ENCODE data around the gene RAB8B.

RAB8B gene

DNA sequence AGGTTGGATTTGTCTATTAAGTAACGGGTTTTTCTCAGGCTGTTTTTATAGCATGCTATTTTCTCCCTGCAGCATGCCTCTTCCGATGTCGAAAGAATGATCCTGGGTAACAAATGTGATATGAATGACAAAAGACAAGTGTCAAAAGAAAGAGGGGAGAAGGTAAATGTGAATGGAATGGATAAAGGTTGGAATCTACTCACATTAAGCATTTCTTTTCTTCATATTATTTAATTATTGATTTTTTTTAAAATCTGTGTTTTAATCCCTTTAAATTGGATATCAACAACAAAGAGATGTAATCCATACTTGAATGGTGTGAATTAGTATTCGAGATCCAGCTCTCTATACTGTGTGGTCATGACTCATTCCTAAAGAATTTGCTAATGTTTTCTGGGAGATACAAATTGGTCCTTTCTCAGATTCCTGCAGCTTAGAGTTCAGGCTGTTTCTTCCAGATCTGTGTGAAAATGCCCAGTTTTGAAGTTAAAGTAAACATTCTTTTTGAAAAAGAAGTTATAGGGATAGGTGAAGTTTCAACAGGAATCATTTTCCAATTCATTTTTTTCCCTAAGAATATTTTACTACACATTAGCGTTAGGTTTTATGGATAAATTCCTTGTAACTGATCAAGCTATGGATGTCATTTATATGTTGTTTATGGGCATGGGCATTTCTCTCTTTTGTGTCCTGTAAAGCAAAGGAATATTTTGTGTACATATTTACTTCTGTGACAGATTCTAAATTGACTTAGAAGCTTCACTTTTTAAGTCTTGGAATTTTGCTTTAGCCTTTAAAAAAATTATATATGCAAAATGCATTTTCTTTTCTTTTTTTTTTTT is 67.2 kb downstream of the RAB8B start:
- DNase-seq (ENCODE audit: extremely low spot score, insufficient read length, low read depth), result no peak
- no peak for FAIRE-seq

DNA sequence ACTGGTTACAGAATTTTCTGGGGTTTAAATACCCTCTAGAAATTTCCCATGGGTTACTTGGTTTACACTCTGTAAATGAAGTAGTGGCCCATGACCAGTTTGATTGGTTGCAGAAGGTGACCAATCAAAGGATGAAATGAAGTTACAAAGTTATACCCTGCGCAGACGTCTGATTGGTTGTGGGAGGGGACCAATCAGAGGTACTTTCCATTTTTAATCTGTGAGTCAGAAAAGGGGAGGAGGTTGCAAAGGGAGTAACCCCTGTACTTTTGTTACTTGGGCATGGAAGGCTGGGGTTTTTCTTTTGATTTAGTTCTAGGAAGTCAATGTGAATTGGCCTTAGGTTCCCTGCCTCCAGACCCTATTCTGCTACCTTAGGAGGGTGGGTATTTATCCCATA is 69.3 kb downstream of the RAB8B start:
- FAIRE-seq (no peak), DNase-seq (ENCODE audit: extremely low spot score, insufficient read length, low read depth) (no peak)

DNA sequence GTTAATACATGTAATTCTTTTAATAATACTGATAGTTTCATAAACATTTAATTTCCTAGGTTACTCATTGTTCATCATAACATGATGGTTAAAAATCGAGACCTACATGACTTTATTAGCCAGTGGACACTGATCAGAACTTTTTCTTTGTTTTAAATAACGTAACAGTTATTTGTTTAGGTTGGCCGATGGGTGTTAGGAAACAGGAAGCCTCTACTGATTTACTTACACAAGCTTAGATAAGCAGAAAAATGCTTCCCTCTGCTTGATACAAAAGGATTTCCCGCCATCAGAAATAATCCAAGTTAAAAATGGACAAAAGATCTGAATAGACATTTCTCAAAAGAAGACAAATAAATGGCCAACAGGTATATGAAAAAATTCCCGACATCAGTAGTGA is 71.4 kb downstream of the RAB8B start:
- no peak for FAIRE-seq
- DNase-seq (ENCODE audit: extremely low spot score, insufficient read length, low read depth), result no peak

DNA sequence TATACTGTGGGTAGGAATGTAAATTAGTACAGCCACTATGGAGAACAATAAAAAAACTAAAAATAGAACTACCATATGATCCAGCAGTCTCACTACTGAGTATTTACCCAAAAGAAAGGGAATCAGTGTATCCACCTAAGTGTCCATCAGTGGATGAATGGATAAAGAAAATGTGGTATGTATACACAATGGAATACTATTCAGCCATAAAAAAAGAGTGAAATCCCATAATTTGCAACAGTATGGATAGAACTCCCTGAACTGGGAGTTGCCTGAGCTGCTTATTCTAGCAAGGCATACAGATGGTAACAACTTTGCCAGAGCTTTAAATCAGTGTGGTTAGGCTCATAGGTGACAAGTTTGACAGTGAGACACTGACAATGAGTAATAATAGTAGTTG is 71.9 kb downstream of the RAB8B start:
- no peak for FAIRE-seq
- no peak for DNase-seq (ENCODE audit: extremely low spot score, insufficient read length, low read depth)

DNA sequence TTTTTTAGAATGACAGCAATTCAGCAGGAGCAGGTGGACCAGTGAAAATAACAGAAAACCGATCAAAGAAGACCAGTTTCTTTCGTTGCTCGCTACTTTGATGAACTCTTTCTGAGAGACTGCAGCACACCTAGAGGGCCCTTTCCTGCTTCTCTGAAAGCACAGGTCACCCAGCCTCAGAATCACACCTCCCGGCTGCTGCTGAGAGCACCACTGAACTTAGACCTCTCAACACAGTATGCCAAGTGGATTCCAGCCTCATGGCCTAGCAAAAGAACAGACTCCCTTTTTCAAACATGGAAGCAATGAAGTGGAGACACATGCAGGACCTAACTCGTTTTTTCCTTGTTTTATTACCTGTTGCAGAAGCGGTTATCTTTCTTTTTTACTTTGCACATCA is 74.1 kb downstream of the RAB8B start:
- DNase-seq (ENCODE audit: extremely low spot score, insufficient read length, low read depth) (no peak), FAIRE-seq (no peak)

DNA sequence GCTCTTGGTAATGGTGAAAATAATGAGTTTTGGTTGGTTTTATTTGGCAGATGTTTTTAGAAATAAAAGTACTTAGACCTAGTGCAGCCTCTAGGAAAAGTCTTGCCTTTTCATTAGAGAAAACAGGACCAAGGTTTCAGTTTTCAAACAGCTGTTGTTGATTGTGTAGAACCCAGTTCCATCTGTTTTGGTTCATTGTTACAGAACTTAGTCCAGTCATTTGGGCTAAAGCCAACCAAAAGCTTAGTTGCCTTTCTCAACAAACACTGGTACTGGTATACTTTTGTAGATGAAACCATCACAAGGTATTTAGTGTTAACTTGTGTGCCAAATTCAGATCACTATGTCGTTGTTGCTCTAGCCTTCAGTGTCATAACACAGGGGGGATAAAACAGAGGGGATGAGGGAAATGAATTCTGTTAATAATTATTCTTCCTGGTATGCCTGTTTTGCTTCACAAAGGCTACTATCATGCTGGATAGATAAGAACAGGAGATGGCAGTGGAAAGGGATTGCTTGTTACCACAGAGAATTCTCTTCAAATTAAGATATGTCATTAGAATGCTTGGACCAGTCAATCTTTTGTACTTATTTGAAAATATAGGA is 75.4 kb downstream of the RAB8B start:
- DNase-seq (ENCODE audit: extremely low spot score, insufficient read length, low read depth) (no peak), FAIRE-seq (no peak)

DNA sequence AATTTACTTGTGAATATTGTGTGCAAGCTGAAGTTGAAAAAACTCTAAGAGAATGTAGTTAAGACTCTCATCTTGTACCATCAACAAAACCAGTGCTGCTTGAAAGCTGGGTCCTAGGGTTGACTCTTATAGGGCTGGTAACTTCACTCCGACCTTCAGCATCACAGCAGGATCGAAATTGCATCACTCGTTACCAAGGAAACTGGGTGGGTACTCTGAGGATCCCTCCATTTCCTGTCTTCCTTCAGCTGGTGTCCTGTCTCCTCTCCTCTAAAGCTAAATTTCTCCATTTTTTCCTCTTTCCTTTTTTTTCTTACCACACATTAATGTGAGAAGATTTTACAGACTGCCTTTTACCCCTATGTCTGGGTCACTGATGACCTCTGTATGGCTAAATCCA is 85.0 kb downstream of the RAB8B start:
- FAIRE-seq, result no peak
- DNase-seq (ENCODE audit: extremely low spot score, insufficient read length, low read depth), result no peak

DNA sequence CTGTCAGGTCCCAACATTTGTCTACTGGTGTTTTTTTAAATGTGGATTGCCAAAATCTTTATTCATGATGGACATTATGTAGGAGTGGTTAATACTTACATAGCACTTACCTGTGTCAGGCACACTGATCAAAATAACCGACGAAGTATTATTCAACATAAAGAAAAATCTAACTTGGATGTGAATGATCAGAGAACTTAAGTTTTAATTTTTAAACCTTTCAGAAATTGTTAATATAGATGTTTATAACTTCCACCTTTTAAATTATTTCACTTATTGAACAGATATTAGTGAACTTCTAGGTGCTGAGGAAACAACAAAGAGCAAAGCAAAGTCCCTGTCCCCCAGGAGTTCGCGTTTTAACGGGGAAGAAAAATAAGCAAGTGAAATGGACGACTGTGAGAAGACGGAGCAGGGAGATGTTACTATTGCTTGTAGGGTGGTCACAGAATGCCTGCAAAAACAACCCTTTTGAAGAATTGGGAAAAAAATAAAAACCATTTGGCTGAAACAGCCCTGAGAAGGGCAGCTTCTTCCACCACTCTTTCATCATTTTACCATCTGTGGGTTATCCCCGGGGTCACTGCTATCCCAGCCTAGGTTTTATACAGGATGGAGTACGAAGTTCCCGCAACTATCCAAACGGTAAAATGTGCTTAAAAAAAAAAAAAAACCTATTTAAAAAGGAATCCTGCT is 87.1 kb downstream of the RAB8B start:
- DNase-seq (ENCODE audit: extremely low spot score, insufficient read length, low read depth), result no peak
- FAIRE-seq, result no peak

DNA sequence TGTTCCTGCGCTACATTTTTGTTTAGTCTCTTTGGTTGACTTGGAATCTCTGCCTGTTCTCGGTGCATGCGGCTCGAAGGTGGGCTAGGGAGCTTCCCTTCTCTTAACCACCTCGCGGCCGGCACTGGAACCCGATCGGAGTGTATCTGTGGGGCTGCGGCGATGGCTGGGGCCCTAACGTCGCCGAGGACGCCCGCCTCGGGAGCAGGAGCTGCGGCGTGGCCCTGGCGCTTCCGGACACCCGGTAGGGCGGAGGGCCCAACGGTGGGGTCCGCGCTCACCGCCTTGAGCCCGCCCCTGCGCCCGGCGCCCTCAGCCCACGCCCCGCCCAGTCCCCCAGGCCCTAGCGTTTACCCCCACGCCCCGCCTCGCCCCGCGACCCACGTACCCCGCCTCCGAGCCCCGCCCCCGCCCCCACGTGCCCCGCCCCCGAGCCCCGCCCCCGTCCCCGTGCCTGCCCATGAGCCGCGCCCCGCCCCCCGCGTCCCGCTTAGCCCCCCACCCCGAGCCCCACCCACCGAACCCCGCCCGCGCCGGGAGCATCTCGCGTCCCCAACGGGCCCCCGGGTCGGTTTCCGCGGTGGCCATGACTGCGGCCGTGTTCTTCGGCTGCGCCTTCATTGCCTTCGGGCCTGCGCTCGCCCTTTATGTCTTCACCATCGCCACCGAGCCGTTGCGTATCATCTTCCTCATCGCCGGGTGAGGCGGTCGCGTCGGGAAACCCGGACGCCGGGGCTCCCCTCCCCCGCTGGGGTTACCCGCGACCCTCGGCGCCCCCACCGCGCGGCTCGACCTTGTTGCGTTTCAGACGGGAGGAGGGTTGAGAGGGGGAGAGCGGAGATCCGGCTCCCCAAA is 87.9 kb downstream of the RAB8B start, which contains the start of gene APH1B:
APH1B (plus strand) TSS at position 568 of the 855 bp plus-strand sequence; CDS start at position 587, 19 bp downstream.
- peak; percentile 52 for FAIRE-seq
- peak; percentile 60 for DNase-seq (ENCODE audit: extremely low spot score, insufficient read length, low read depth)

DNA sequence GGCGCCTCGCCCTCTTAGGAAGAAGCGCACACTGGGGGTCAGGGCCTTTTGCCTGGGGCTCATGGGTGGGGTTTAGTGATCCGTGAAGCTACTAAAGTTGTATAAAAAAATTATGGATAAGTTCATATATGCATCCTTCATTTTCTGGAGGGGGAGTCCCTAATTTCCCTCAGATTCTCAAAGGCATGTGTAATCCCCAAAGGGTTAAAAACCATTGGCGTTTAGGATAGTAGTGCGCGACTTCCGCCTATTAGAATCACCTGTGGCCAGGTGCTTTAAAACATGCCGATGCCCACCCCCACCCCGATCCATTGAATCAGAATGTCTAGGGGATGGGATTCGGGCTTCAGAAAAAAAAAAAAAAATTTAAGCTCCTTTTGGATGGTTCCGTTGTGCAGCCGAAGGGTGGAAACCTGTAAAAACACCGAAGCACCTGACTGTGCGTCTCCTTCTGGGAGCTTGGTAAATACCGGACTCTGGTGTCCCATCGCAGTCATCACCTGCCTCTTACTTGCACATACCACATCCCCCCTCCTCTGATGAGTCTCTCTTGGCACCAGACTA is 88.6 kb downstream of the RAB8B start:
- DNase-seq (ENCODE audit: extremely low spot score, insufficient read length, low read depth) (no peak), FAIRE-seq (no peak)

DNA sequence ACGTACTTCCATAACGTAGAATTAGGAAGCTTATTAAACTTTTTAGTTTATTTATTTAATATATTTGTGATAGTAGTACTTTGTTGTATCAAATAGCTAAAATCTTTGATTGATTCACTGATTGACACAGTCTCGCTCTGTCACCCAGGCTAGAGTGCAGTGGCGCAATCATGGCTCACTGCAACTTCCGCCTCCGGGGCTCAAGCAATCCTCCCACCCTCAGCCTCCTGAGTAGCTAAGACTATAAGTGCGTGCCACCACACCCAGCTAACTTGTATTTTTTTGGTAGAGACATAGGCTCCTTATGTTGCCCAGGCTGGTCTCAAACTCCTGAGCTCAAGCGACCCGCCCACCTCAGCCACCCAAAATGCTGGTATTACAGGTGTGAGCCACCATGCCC is 93.7 kb downstream of the RAB8B start:
- FAIRE-seq, result no peak
- no peak for DNase-seq (ENCODE audit: extremely low spot score, insufficient read length, low read depth)

DNA sequence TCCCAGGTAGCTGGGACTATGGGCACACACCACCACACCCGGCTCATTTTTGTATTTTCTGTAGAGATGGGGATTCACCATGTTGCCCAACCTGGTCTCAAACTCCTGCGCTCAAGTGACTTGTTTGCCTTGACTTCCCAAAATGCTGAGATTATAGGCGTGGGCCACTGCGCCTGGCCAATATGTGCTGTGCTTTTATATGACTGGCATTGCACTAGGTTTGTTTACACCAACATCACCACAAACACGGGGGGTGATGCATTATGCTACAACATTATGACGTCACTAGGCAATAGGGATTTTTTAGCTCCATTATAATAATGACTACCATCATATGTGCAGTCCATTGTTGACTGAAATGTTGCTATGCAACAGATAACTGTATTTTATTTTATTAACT is 94.9 kb downstream of the RAB8B start:
- no peak for FAIRE-seq

DNA sequence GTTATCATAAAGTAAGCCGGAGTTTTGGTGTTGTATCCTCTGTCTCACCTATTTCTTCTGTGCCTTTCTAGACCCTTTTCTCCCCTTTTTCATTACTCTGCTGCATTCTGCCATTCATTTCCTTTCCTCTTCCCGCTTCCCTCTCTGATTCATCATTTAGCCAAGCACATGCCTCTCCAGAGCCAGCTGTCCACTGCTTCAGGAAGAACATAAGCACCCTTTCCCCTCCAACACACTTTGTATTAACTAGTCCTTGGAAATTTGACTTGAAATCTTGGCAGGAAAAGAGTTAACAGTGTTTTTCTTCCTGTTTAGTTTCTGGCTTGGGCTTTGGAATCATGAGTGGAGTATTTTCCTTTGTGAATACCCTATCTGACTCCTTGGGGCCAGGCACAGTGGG is 97.7 kb downstream of the RAB8B start:
- DNase-seq (ENCODE audit: extremely low spot score, insufficient read length, low read depth) (no peak), FAIRE-seq (no peak)

More for the DNA sequence above, 94.9 kb downstream of the RAB8B start:
- no peak for DNase-seq (ENCODE audit: extremely low spot score, insufficient read length, low read depth)

DNA sequence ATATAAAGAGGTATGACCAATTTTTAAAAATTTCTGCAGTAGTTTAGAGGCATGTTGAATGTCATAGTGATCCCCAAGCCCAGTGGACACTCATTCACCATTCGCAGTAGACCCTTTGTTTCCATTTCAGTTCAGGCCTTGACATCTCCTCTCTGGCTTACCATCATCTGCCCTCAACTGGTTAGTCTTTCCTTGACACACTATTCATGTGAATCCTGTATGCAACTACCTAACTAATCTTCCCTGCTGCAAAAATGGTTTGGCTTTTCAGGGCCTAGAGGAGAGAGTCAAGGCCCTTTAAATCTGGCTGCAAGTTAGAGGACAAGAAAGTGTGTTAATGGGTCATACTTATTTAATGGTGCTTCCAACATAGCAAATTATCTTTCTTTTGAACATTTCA is 98.9 kb downstream of the RAB8B start:
- FAIRE-seq (no peak), DNase-seq (ENCODE audit: extremely low spot score, insufficient read length, low read depth) (no peak)

DNA sequence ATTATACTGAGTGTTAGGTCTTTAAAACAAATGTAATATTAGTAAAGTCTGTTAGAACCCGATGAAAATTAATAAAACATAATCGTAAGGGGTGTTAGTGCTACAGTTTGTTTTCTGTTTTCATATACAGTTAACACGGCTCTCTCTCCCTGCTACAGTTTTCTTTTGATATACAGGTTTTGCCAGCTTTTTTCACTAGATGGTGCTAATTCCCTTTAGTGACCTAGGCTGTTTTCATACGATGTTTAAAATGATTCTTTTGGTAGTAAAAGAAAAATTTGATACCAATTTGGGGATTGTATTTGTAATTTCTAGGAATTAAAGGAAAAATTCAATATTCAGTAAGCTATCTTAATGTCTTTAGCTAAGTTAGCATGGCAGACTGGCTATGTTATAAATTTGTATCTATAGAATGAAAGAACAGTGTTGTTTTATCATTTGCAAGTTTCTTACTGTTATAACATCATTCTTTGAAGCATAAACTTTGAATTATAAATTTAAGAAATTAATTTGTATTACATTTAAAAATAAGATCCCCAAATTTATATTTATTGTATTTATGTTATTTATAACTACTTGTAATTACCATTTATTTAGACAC is 99.5 kb downstream of the RAB8B start:
- peak; percentile 76 for FAIRE-seq
- DNase-seq (ENCODE audit: extremely low spot score, insufficient read length, low read depth), result no peak

DNA sequence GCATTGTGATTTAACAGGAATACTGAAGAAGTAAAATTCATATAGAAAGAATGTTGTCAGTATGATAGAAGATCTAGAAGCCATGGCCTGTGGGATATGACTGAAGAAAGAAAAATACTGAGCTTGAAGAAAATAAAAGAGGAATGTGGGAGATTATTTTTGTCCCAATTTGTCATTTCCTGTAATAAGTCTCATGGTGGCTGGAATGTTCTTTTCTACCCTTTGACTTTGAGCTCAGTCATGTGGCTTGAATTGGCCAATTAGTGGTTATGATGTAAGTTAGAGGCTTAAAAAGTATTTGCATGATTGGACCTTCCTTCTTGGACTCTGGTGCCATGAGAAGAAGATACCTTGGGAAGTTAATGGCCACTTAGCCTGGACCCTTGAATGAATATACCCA is 102.1 kb downstream of the RAB8B start:
- DNase-seq (ENCODE audit: extremely low spot score, insufficient read length, low read depth), result no peak
- FAIRE-seq, result no peak

DNA sequence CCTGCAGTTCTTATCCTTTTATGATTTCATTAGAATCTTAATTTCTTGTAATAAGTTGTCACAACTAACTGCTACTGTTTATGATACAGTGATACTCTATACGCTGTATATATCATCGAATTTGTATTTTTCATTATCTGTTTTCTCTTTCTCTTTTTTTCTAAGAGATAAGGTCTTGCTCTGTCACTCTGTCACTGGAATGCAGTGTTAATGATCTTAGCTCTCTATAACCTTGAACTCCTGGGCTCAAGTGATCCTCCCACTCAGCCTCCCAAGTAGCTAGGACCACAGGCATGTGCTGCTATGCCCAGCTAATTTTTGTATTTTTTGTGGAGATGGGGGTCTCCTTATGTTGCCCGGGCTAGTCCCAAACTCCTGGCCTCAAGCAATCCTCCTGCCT is 102.8 kb downstream of the RAB8B start:
- FAIRE-seq, result no peak

DNA sequence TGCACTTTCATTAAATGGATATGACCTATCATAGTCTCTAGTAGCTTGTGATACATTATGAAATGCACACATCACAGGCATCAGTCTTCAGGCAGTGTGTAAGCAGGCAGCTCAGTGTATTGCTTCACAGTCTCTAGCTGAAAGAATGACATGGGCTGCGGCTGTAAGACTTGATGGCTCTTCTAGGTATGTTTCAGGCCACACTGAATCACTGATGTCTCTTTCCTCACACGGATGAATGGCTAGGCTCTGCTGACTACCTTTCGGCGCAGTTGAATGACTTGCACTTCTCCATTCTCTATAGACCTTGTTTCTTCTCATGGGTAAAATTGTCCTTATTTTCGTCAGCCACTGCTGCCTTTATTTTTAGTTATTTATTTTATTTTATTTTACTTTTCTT is 103.4 kb downstream of the RAB8B start:
- peak; percentile 24 for FAIRE-seq

More for the DNA sequence above, 102.8 kb downstream of the RAB8B start:
- DNase-seq (ENCODE audit: extremely low spot score, insufficient read length, low read depth), result no peak

DNA sequence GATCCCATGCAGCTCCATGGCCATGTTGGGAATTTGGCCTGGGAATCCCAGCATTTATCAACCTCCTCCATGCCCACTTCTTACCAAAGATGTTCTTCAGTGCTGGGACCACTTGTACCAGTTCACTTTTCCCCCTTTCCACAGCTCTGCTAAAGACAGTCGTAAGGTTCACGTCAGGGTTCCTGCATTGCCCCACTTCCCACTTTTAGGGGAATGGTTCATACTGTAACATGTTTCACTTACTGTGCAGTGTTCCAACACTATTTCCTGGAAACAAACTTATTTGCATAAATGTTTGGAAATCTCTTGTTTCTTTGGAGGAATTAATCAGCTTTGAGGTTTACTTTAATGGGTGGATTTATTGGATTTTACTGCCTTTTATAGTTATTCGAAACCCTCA is 105.0 kb downstream of the RAB8B start:
- FAIRE-seq, result no peak

More for the DNA sequence above, 103.4 kb downstream of the RAB8B start:
- no peak for DNase-seq (ENCODE audit: extremely low spot score, insufficient read length, low read depth)

More for the DNA sequence above, 105.0 kb downstream of the RAB8B start:
- no peak for DNase-seq (ENCODE audit: extremely low spot score, insufficient read length, low read depth)
